Activated naive CD4-positive, alpha-beta T cell treated with anti-CD3 and anti-CD28 coated beads, Interleukin-2, amount 50 U/mL, for 24 hours (primary cell): ENCODE results near the gene SLC28A3.
"Not testable (repeated sequence)": the region's sequence is repeated elsewhere in the genome, so short reads cannot be mapped to it uniquely, and the experiment has no call there.

Experiments
- H3K27ac Mint-ChIP-seq: one replicate; pipeline ENCODE4 v1.8.0; 2021; ENCODE audit warnings: mild to moderate bottlenecking, mixed read lengths
- H3K27me3 Mint-ChIP-seq: one replicate; pipeline ENCODE4 v1.8.0; 2021; ENCODE audit warnings: mixed read lengths
- H3K36me3 Mint-ChIP-seq: one replicate; pipeline ENCODE4 v1.8.0; 2021; ENCODE audit warnings: mixed read lengths
- H3K4me1 Mint-ChIP-seq: one replicate; pipeline ENCODE4 v1.8.0; 2021; ENCODE audit warnings: mixed read lengths
- H3K4me3 Mint-ChIP-seq: one replicate; pipeline ENCODE4 v1.8.0; 2021; ENCODE audit warnings: mild to moderate bottlenecking, mixed read lengths
- H3K9me3 Mint-ChIP-seq: one replicate; pipeline ENCODE4 v1.8.0; 2021; ENCODE audit warnings: mixed read lengths

The SLC28A3 gene

GRCh38 chr9:84364894-84365490 is 24.4 kb upstream of the SLC28A3 start:
- H3K36me3 Mint-ChIP-seq, H3K27ac Mint-ChIP-seq, H3K4me3 Mint-ChIP-seq, H3K27me3 Mint-ChIP-seq, H3K4me1 Mint-ChIP-seq: not testable (repeated sequence)
- H3K9me3 Mint-ChIP-seq, result peaks cover 10% of the 10 kb centered on the region

- Mint-ChIP-seq H3K9me3 (peaks cover 10% of the 10 kb centered on the region), H3K4me1 (no peaks in the 10 kb centered on the region), H3K4me3 (no peak overlapping the region), H3K36me3 (peaks cover 2% of the 10 kb centered on the region), H3K27me3 (peaks cover 9% of the 10 kb centered on the region), H3K27ac (no peak overlapping the region)
Measured at GRCh38 chr9:84361645-84362044, 21.1 kb upstream of the SLC28A3 start.

- Mint-ChIP-seq H3K4me3 (no peak overlapping the region), H3K9me3 (no peaks in the 10 kb centered on the region), H3K27me3 (peaks cover 3% of the 10 kb centered on the region), H3K4me1 (no peaks in the 10 kb centered on the region), H3K36me3 (no peaks in the 10 kb centered on the region), H3K27ac (no peak overlapping the region)
Measured at GRCh38 chr9:84357275-84357674, 16.7 kb upstream of the SLC28A3 start.

- Mint-ChIP-seq H3K27ac (no peak overlapping the region), H3K27me3 (no peaks in the 10 kb centered on the region), H3K9me3 (no peaks in the 10 kb centered on the region), H3K4me3 (no peak overlapping the region), H3K36me3 (no peaks in the 10 kb centered on the region), H3K4me1 (no peaks in the 10 kb centered on the region)
Measured at GRCh38 chr9:84354035-84354434, 13.5 kb upstream of the SLC28A3 start.

GRCh38 chr9:84349671-84350070 is 9.1 kb upstream of the SLC28A3 start:
- no peaks in the 10 kb centered on the region for H3K9me3 Mint-ChIP-seq
- H3K4me1 Mint-ChIP-seq, result no peaks in the 10 kb centered on the region
- no peaks in the 10 kb centered on the region for H3K36me3 Mint-ChIP-seq
- H3K4me3 Mint-ChIP-seq, result no peak overlapping the region
- peaks cover 4% of the 10 kb centered on the region for H3K27me3 Mint-ChIP-seq
- no peak overlapping the region for H3K27ac Mint-ChIP-seq

GRCh38 chr9:84343111-84343521 is 2.6 kb upstream of the SLC28A3 start:
- Mint-ChIP-seq H3K4me3 (no peak overlapping the region), H3K36me3 (no peaks in the 10 kb centered on the region), H3K9me3 (no peaks in the 10 kb centered on the region), H3K4me1 (no peaks in the 10 kb centered on the region), H3K27ac (no peak overlapping the region), H3K27me3 (peaks cover 4% of the 10 kb centered on the region)

GRCh38 chr9:84339962-84340361 is 596 bp downstream of the SLC28A3 start:
- H3K27ac Mint-ChIP-seq, result no peak overlapping the region
- H3K36me3 Mint-ChIP-seq, result no peaks in the 10 kb centered on the region
- no peaks in the 10 kb centered on the region for H3K4me1 Mint-ChIP-seq
- no peaks in the 10 kb centered on the region for H3K9me3 Mint-ChIP-seq
- no peak overlapping the region for H3K4me3 Mint-ChIP-seq
- peaks cover under 1% of the 10 kb centered on the region for H3K27me3 Mint-ChIP-seq

GRCh38 chr9:84339503-84339902 is 1.1 kb downstream of the SLC28A3 start:
- H3K36me3 Mint-ChIP-seq, result no peaks in the 10 kb centered on the region
- no peaks in the 10 kb centered on the region for H3K27me3 Mint-ChIP-seq
- no peak overlapping the region for H3K4me3 Mint-ChIP-seq
- no peaks in the 10 kb centered on the region for H3K9me3 Mint-ChIP-seq
- H3K27ac Mint-ChIP-seq, result no peak overlapping the region
- H3K4me1 Mint-ChIP-seq, result no peaks in the 10 kb centered on the region

GRCh38 chr9:84338792-84339191 is 1.8 kb downstream of the SLC28A3 start:
- H3K36me3 Mint-ChIP-seq, result no peaks in the 10 kb centered on the region
- H3K27ac Mint-ChIP-seq, result no peak overlapping the region
- H3K4me3 Mint-ChIP-seq, result no peak overlapping the region
- no peaks in the 10 kb centered on the region for H3K9me3 Mint-ChIP-seq
- no peaks in the 10 kb centered on the region for H3K27me3 Mint-ChIP-seq
- no peaks in the 10 kb centered on the region for H3K4me1 Mint-ChIP-seq

GRCh38 chr9:84337252-84337651 is 3.3 kb downstream of the SLC28A3 start:
- Mint-ChIP-seq H3K9me3 (no peaks in the 10 kb centered on the region), H3K4me1 (no peaks in the 10 kb centered on the region), H3K27me3 (no peaks in the 10 kb centered on the region), H3K36me3 (no peaks in the 10 kb centered on the region), H3K4me3 (no peak overlapping the region), H3K27ac (no peak overlapping the region)

- Mint-ChIP-seq H3K27me3 (peaks cover 2% of the 10 kb centered on the region), H3K36me3 (no peaks in the 10 kb centered on the region), H3K4me1 (no peaks in the 10 kb centered on the region), H3K4me3 (no peak overlapping the region), H3K27ac (no peak overlapping the region), H3K9me3 (no peaks in the 10 kb centered on the region)
Measured at GRCh38 chr9:84331119-84331809, 9.3 kb downstream of the SLC28A3 start.

GRCh38 chr9:84330246-84330645 is 10.3 kb downstream of the SLC28A3 start:
- peaks cover 2% of the 10 kb centered on the region for H3K27me3 Mint-ChIP-seq
- no peak overlapping the region for H3K4me3 Mint-ChIP-seq
- no peaks in the 10 kb centered on the region for H3K36me3 Mint-ChIP-seq
- no peaks in the 10 kb centered on the region for H3K9me3 Mint-ChIP-seq
- no peaks in the 10 kb centered on the region for H3K4me1 Mint-ChIP-seq
- H3K27ac Mint-ChIP-seq, result no peak overlapping the region

GRCh38 chr9:84327184-84327583 is 13.4 kb downstream of the SLC28A3 start:
- no peaks in the 10 kb centered on the region for H3K9me3 Mint-ChIP-seq
- no peak overlapping the region for H3K4me3 Mint-ChIP-seq
- H3K4me1 Mint-ChIP-seq, result no peaks in the 10 kb centered on the region
- H3K27me3 Mint-ChIP-seq, result peaks cover 2% of the 10 kb centered on the region
- H3K36me3 Mint-ChIP-seq, result no peaks in the 10 kb centered on the region
- no peak overlapping the region for H3K27ac Mint-ChIP-seq

GRCh38 chr9:84325347-84325973 is 15.1 kb downstream of the SLC28A3 start:
- H3K27ac Mint-ChIP-seq, result no peak overlapping the region
- no peaks in the 10 kb centered on the region for H3K4me1 Mint-ChIP-seq
- H3K27me3 Mint-ChIP-seq, result peaks cover 2% of the 10 kb centered on the region
- H3K4me3 Mint-ChIP-seq, result no peak overlapping the region
- no peaks in the 10 kb centered on the region for H3K9me3 Mint-ChIP-seq
- no peaks in the 10 kb centered on the region for H3K36me3 Mint-ChIP-seq

- H3K27me3 Mint-ChIP-seq, result peaks cover 2% of the 10 kb centered on the region
- H3K4me3 Mint-ChIP-seq, result no peak overlapping the region
- H3K36me3 Mint-ChIP-seq, result no peaks in the 10 kb centered on the region
- no peaks in the 10 kb centered on the region for H3K9me3 Mint-ChIP-seq
- H3K4me1 Mint-ChIP-seq, result no peaks in the 10 kb centered on the region
- H3K27ac Mint-ChIP-seq, result no peak overlapping the region
Measured at GRCh38 chr9:84324811-84325210, 15.7 kb downstream of the SLC28A3 start.

- no peaks in the 10 kb centered on the region for H3K36me3 Mint-ChIP-seq
- no peaks in the 10 kb centered on the region for H3K9me3 Mint-ChIP-seq
- H3K27me3 Mint-ChIP-seq, result no peaks in the 10 kb centered on the region
- H3K4me3 Mint-ChIP-seq, result no peak overlapping the region
- H3K4me1 Mint-ChIP-seq, result no peaks in the 10 kb centered on the region
- H3K27ac Mint-ChIP-seq, result no peak overlapping the region
Measured at GRCh38 chr9:84323858-84324257, 16.7 kb downstream of the SLC28A3 start.
